ENCODE data around the gene SLC25A1.
"Not testable (repeated sequence)": the region's sequence is repeated elsewhere in the genome, so short reads cannot be mapped to it uniquely, and the experiment has no call there.

The SLC25A1 gene

DNA sequence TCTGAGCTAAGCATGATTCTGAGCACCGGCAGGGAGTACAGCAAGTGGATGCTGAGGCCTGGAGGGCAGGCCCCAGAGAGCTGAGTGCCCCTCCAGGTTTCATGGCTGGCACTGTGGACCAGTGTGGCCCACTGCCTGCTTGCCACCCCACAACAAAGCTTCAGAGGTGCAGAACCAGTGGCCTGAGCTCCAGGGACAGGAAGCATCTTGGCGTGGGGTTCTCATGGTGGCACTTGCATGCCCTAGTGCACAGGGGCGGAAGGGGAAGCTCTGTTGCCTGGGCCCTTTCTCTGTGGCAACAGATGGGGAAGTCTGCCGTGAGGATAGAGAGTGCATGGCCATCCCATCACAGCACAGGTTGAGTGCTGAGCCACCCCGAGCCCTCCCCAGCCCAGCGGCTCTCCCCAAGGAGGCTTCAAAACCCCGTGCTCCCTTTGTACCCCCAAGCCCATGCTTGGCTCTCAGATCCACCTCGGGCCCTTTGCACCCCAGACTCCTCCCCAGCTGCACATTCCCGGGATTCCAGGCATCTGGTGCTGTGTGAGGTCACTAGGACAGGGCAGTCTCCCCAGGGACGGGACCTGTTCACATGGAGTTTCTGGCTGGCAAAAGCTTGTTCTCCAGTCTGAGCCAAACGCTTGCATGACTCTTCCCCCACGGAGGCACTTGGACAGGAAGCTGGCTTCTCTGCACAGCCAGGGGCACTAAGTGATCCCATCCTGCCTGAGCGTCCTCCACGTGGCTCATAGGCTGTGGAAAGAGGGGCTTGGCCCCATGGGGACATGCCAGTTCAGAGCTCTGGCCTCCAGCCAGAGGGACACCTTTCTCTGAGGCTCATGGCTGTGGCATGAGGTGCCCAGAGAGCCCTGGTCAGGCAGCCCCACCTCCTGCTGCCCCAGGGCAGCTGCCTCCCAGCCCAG, 4.2 kb downstream of the SLC25A1 start:
- in situ Hi-C loops (cut with HindIII; ENCODE audit: low pct_unique_long_range_greater_than_20kb, low sequenced_read_pairs), result no loop called here
- DNase-seq (ENCODE audit: low read depth in 1 of 2, low spot score in 1 of 2), result peak in 1 of 2 experiments; percentile 71
- no peak for TF ChIP-seq JUND (IDR thresholded peaks at IDR 0.05; ENCODE audit: low read depth)

DNA sequence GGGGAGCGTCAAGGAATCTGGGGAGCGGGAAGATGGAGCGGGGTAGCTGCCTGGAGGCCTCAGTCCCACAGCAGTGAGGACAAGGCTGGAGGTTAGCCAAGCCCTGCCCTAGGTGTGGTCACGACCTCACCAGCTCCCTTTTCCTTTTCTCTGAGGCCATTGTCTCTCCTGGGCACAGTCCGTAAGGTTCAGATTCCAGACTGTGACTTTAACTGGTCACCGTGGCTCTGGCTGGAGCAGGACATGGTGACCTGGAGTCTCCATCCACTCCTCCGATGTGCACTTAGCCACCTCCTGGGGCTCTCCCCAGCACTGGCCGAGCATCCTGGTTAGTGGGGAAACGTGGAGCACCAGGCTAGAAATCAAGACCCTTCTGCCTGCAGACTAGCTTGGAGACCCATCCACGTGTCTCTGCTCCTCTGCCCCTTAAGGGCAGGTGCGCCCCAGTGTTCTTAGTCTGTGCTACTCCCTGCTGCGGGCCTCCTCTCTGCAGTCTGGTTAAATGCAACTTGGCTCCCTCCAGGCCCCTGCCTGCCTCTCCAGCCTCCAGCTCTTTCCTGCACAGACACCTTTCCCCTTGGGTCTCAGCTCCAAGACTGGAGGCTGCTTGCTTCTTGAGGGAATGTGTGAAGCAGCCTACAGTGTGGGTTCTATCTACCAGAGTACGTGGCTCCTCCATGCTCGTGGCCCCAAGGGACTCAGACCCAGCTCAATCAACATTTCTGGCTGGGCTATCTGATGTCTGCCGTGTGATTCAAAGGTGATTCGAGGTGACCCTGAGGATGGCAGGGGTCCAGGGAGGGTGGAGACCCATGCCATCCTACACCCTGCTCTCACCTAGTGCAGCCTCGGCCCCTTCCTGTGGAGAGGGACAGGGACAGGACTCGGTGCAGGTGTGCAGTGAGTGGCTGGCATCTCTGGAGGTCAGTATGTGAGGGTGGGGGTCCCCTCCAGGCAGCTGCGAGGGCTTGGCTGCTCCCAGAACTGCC, 5.2 kb downstream of the SLC25A1 start:
- peak in 1 of 2 experiments; percentile 63 for DNase-seq (ENCODE audit: low read depth in 1 of 2, low spot score in 1 of 2)
- in situ Hi-C loops (cut with HindIII; ENCODE audit: low pct_unique_long_range_greater_than_20kb, low sequenced_read_pairs), result no loop called here
- no peak for TF ChIP-seq JUND (IDR thresholded peaks at IDR 0.05; ENCODE audit: low read depth)

DNA sequence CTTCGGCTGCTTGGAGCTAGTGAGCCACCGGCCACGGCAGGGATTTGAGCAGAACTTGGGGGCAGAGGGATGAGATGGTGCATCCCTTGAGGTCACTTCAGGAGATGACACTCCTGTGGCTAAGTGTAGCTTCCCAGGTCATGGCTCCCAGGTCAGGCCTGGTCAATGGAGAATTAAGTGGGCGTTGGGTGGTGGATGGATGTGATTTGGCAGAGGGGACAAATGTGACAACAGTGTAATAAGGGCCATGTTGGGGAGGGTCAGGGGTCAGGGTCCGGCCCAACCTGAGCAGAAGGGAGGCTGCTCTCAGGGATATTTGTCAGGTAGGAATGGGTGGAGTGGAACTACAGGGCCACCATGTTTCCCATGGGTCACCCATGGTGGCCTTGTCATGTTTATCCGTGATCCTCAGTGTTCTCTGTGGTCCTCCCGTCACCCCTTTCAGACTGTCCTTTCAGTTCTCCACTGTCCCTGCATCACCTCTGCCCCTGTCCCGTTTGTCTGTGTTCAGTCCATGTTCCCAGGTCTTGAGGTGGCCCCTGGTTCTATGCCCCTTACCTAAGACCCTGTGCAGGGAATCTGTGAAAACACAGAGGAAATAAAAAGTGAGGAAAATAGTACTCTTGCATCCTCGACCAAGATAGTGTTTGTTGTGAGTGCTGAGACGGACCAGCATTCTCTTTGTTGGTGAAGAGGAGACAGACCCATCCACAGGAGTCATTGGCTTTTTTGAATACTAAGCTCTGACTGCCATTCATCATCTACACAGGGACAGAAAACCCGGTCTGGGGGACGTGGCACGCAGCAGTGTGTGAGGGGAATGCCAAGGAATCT, 6.1 kb downstream of the SLC25A1 start:
- in situ Hi-C loops (cut with HindIII; ENCODE audit: low pct_unique_long_range_greater_than_20kb, low sequenced_read_pairs), result no loop called here
- no peak for DNase-seq (ENCODE audit: low read depth in 1 of 2, low spot score in 1 of 2)
- TF ChIP-seq JUND (IDR thresholded peaks at IDR 0.05; ENCODE audit: low read depth), result no peak

DNA sequence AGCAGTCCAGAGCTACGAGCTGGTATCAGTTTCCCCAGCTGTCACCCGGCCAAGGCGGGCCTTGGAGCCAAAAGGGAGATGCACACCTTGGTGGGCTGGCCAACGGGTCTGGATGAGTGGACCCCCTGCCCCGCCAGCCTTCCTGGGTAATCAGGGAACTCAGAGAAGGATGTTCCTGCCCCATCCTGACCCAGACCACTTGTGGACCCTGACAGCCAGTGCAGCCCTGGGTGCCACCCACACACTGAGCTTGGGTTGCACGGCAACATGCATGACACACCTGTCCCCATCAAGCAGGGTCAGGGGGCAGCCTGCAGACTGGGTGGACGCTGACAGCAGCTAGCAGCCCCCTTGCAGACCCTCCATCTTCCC, 8.6 kb downstream of the SLC25A1 start:
- no peak for DNase-seq (ENCODE audit: low read depth in 1 of 2, low spot score in 1 of 2)
- in situ Hi-C loops (cut with HindIII; ENCODE audit: low pct_unique_long_range_greater_than_20kb, low sequenced_read_pairs), result no loop called here

DNA sequence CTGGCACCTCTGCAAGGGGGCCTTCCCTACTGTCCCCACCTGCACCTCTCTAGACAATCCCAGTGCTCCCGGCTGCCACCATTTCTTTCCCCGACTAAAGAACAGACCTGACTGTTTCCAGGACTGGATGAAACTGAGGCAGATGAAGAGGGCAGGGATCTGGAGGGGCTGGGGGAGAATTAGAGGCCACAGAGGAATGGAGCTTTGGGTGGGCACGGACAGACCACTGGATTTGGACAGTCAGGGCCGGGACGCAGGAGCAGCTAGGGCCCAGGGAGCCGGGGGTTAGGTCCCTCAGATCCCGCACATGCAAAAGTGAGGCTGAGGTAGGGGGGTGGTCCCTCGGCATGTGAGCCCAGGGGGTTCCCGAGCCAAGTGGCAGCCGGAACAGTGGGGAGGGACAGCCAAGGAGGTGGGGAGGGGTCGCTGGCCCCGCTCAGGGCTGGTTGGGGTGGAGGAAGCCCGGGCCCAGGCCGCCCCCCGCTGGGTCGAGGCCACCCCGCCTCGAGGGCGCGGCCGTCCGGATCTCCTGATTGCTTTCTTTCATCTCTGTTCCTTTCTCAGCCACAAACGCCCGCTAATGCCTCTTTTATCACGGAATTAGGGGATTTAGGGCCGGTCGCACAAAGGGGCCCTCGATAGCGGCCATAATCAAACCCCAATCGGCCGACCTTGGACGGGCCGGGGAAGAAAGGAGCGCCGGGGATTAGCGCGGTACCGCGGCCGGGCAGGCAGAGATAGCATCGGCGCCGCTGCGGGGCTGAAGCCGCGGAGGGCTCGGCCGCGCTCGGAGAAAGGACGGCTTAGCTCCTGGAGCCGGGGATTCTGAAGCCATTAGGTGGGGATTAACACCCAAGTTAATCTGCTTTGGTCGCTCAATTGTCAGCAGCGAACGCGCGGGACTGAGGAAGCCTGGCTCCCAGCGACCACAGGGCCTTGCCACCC, 9.3 kb downstream of the SLC25A1 start:
- in situ Hi-C loops (cut with HindIII; ENCODE audit: low pct_unique_long_range_greater_than_20kb, low sequenced_read_pairs), result no loop called here
- TF ChIP-seq JUND (IDR thresholded peaks at IDR 0.05; ENCODE audit: low read depth), result no peak
- no peak for DNase-seq (ENCODE audit: low read depth in 1 of 2, low spot score in 1 of 2)

More for the DNA sequence above, 8.6 kb downstream of the SLC25A1 start:
- no peak for TF ChIP-seq JUND (IDR thresholded peaks at IDR 0.05; ENCODE audit: low read depth)

DNA sequence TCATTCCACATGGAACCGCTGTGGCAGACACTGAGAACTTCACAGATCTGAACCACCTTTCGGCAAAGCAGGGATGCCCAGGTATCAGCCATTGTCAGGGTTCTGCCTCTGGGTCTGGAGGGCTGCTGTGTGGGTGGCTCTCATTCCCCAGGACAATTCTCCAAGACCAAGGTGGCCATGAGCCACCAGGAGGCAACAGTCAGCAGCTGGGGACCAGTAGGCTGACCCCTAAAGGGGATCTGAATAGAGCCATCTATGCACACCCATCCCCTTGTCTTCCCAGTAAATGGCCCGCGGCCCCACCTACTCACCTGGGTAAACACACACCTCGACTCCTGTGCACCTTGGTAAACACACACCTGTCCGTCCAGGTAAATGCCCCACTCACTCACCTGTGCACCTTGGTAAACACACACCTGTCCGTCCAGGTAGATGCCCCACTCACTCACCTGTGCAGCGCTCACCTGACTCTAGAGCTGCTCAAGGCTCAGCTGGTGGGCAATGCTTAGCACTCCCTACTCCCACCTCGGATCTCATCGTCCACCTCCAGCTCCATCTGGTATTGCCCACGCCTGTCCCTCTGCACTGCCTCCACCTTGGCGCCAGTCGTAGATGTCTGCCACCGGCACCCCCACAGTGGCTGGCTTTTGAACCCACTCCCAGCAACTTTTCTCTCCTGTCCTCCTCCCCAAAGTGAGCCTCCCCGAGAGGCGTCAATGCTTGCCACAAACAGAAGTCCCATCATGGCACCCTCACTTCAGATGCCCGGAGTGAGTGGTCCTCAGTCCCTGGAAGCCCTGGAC, 10.2 kb downstream of the SLC25A1 start:
- in situ Hi-C loops (cut with HindIII; ENCODE audit: low pct_unique_long_range_greater_than_20kb, low sequenced_read_pairs), result no loop called here
- DNase-seq (ENCODE audit: low read depth in 1 of 2, low spot score in 1 of 2), result peak in 1 of 2 experiments; percentile 51

DNA sequence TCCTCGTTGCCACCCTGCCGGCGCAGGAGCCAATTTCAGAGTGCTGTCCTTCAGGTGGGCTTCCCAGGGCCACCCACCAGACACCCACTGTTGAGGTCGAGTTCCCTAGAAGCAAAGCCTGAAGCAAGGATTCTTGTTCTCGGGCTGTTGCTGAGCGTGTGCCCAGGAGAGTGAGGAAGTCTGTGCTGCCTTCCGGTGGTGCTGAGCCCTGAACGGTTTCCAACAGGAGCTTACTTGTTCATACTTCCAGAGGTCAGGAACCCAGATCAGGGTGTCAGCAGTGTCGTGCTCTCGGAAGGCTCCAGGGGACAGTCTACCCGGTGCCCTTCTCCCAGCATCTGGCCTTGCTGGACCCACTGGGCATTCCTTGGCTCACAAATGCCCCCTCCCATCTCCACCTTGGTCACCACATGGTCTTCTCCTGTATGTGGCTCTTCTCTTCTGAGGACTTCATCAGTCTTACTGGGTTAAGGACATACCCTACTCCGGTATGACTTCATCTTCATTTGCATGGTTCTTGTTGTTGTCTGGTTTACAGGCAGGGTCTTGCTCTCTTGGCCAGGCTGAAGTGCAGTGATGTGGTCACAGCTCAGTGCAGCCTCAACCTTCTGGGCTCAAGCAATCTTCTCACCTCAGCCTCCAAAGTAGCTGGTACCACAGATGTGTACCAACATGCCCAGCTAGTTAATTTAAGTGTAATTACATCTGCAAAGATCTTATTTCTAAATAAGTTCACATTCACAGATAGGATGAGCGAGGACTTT, 11.2 kb downstream of the SLC25A1 start:
- no peak for DNase-seq (ENCODE audit: low read depth in 1 of 2, low spot score in 1 of 2)
- in situ Hi-C loops (cut with HindIII; ENCODE audit: low pct_unique_long_range_greater_than_20kb, low sequenced_read_pairs), result no loop called here
- no peak for TF ChIP-seq JUND (IDR thresholded peaks at IDR 0.05; ENCODE audit: low read depth)

More for the DNA sequence above, 10.2 kb downstream of the SLC25A1 start:
- TF ChIP-seq JUND (IDR thresholded peaks at IDR 0.05; ENCODE audit: low read depth), result no peak

DNA sequence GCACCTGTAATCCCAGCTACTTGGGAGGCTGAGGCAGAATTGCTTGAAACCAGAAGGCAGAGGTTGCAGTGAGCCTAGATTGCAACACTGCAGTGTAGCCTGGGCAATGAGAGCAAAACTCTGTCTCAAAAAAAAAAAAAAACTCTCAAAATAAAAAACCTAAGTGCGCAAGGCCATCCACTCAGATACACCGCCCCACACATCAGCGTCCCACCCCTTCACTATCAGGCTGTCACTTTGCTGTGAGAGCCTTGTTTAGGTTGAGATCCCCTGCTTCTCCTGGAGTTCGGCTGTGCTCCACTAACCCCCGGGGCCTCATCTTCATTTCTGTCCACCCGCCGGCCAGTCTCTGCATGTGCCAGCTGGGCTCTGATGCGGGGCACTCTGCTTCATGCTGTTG, 12.1 kb downstream of the SLC25A1 start:
- DNase-seq (ENCODE audit: low read depth in 1 of 2, low spot score in 1 of 2), result no peak
- TF ChIP-seq JUND (IDR thresholded peaks at IDR 0.05; ENCODE audit: low read depth), result no peak
- in situ Hi-C loops (cut with HindIII; ENCODE audit: low pct_unique_long_range_greater_than_20kb, low sequenced_read_pairs), result no loop called here

DNA sequence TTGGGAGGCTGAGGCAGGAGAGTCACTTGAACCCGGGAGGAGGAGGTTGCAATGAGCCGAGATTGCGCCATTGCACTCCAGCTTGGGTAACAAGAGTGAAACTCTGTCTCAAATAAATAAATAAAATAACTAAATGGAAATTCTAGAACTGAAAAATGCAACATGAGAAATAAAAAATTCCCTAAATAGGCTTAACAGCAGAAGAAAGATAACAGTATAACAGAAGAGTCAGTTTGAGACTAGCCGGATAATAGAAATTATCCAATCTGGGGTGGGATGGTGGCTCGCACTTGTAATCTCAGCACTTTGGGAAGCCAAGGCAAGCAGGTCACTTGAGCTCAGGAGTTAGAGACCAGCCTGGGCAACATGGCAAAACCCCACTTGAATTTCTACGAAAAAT, 14.1 kb downstream of the SLC25A1 start:
- in situ Hi-C loops (cut with HindIII; ENCODE audit: low pct_unique_long_range_greater_than_20kb, low sequenced_read_pairs), result no loop called here
- no peak for TF ChIP-seq JUND (IDR thresholded peaks at IDR 0.05; ENCODE audit: low read depth)
- DNase-seq (ENCODE audit: low read depth in 1 of 2, low spot score in 1 of 2), result no peak

DNA sequence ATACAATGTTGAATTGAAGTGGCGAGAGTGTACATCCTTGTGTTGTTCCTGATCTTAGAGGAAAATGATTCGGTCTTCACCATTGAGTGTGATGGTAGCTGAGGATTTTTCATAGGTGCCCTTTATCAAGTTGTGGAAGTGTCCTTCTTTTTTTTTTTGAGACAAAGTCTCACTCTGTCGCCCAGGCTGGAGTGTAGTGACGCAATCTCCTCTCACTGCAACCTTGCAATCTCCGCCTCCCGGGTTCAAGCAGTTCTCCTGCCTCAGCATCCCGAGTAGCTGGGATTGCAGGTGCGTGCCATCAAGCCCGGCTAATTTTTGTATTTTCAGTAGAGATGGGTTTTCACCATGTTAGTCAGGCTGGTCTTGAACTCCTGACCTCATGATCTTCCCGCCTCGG, 19.9 kb downstream of the SLC25A1 start:
- DNase-seq (ENCODE audit: low read depth in 1 of 2, low spot score in 1 of 2); in situ Hi-C loops (cut with HindIII; ENCODE audit: low pct_unique_long_range_greater_than_20kb, low sequenced_read_pairs): not testable (repeated sequence)

DNA sequence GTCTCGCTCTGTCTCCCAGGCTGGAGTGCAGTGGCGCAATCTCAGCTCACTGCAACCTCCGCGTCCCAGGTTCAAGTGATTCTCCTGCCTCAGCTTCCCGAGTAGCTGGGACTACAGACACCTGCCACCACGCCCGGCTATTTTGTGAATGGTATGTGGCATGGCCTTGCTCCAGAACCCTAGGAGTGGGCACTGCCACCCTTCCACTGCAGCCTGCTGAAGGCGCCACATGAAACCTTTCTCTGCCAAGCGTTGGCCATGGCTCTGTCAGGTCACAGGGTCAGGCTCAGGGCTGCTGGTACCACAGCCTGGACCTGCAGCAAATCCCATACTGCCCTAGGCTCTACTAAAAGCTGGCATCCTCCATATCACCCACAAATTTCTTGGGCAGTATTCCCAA, 22.4 kb downstream of the SLC25A1 start:
- in situ Hi-C loops (cut with HindIII; ENCODE audit: low pct_unique_long_range_greater_than_20kb, low sequenced_read_pairs); DNase-seq (ENCODE audit: low read depth in 1 of 2, low spot score in 1 of 2): not testable (repeated sequence)

Data from T47D (cell line).